HepG2 (cell line): ENCODE results near the gene IRS1. TPM values are rescaled to one million over a fixed set of nuclear protein-coding genes. Genes with fewer than 3 reads are reported as not detected.
A peak's percentile ranks its signal among the peaks of the same experiment; 100 is the strongest.

Experiments
- BHLHE40 ChIP-seq: IDR thresholded peaks from 2 replicates; pipeline ENCODE4 v1.6.1; 2011; ENCODE audit warnings: low read length, improper control_type of control experiment
- HIC2 ChIP-seq: sonication (generic); formaldehyde crosslinking; IDR thresholded peaks from 2 replicates; pipeline ENCODE4 v1.9.0; 2022; ENCODE audit warnings: low read depth, missing genetic modification reagents
- MAFF ChIP-seq: IDR thresholded peaks from 2 replicates; pipeline ENCODE4 v1.6.1; 2011; ENCODE audit warnings: low read depth, low read length, improper control_type of control experiment
- PATZ1 ChIP-seq: sonication (generic); formaldehyde crosslinking; IDR thresholded peaks from 2 replicates; pipeline ENCODE4 v1.4.0; 2020; ENCODE audit warnings: missing genetic modification reagents
- PRDM10 ChIP-seq: sonication (generic); formaldehyde crosslinking; IDR thresholded peaks from 2 replicates; pipeline ENCODE4 v1.4.0; 2020; ENCODE audit warnings: low read depth, missing genetic modification reagents
- RORA ChIP-seq: sonication (generic); formaldehyde crosslinking; IDR thresholded peaks from 2 replicates; pipeline ENCODE4 v1.5.0; 2020; ENCODE audit warnings: mild to moderate bottlenecking, missing genetic modification reagents, moderate library complexity
- SOX6 ChIP-seq, 2 experiments: fragments of 450-650 bp in 1 of 2; sonication (generic) in 1 of 2; formaldehyde crosslinking in 1 of 2; IDR thresholded peaks; 2 replicates each; pipeline versions ENCODE4 v1.4.0 to v1.6.1; 2017 to 2020; ENCODE audit warnings: antibody characterized with exemption in 1 of 2, mild to moderate bottlenecking in 1 of 2, missing genetic modification reagents in 1 of 2
- SP1 ChIP-seq, 2 experiments: fragments of 450-650 bp in 1 of 2; sonication (generic) in 1 of 2; formaldehyde crosslinking in 1 of 2; IDR thresholded peaks; 2 replicates each; pipeline versions ENCODE4 v1.4.0 to v1.6.1; 2016 to 2020; ENCODE audit warnings: missing genetic modification reagents in 1 of 2
- SP2 ChIP-seq: sonication (generic); formaldehyde crosslinking; IDR thresholded peaks from 2 replicates; pipeline ENCODE4 v1.5.1; 2020; ENCODE audit warnings: mild to moderate bottlenecking, missing genetic modification reagents
- XBP1 ChIP-seq: sonication (generic); formaldehyde crosslinking; IDR thresholded peaks from 2 replicates; pipeline ENCODE4 v1.5.0; 2020; ENCODE audit warnings: missing genetic modification reagents
- ZFYVE20 ChIP-seq: sonication (generic); formaldehyde crosslinking; IDR thresholded peaks from 2 replicates; pipeline ENCODE4 v1.8.0; 2023; ENCODE audit warnings: low read depth, mild to moderate bottlenecking, moderate library complexity, missing genetic modification reagents, borderline replicate concordance
- ZNF549 ChIP-seq: sonication (generic); formaldehyde crosslinking; IDR thresholded peaks from 2 replicates; pipeline ENCODE4 v1.5.0; 2020; ENCODE audit warnings: missing genetic modification reagents
- ZNF562 ChIP-seq: sonication (generic); formaldehyde crosslinking; IDR thresholded peaks from 2 replicates; pipeline ENCODE4 v1.8.0; 2022; ENCODE audit warnings: missing genetic modification reagents, borderline replicate concordance
- ZNF784 ChIP-seq: sonication (generic); formaldehyde crosslinking; IDR thresholded peaks from 2 replicates; pipeline ENCODE4 v1.5.1; 2020; ENCODE audit warnings: missing genetic modification reagents, mild to moderate bottlenecking, borderline replicate concordance
- ZNF83 ChIP-seq: sonication (generic); formaldehyde crosslinking; IDR thresholded peaks from 2 replicates; pipeline ENCODE4 v1.4.0; 2020; ENCODE audit warnings: missing genetic modification reagents, mild to moderate bottlenecking, borderline replicate concordance
- polyA plus RNA-seq, 8 experiments: library from polyadenylated mRNA; depleted of rRNA in 3 of 8; stranded (reverse) in 7 of 8; unstranded in 1 of 8; fragments of >200 nt; fragmentation: Illumina TruSeq in 4 of 8; extraction: Trizol in 4 of 8; gene quantifications; 2 replicates each; pipeline versions ENCODE4 v1.2.1 to v1.2.3, GENCODE V29; 2011 to 2016; ENCODE audit warnings: low read depth in 4 of 8, missing spikeins in 1 of 8, mixed read lengths in 1 of 8; ENCODE audit not compliant: insufficient read depth in 1 of 8
- total RNA-seq, 5 experiments: library from RNA; depleted of rRNA; stranded (reverse); fragments of >200 nt; fragmentation: Illumina TruSeq; extraction: Trizol; gene quantifications; 2 replicates each; pipeline ENCODE4 v1.2.3, GENCODE V29; 2016; ENCODE audit warnings: low read depth in 1 of 5
- TF ChIP-seq, protein P1 (sequence below): sonication (generic); formaldehyde crosslinking; IDR thresholded peaks from 2 replicates; pipeline ENCODE4 v1.4.0; 2020; ENCODE audit warnings: missing genetic modification reagents

IRS1 gene
- total and polyA plus RNA-seq, 2 of the 13 experiments (the other 11 are each of a cell fraction or from before 2014, with no cell fraction given) = 8.7 to 9.0 TPM

- TF ChIP-seq, protein P1, sequence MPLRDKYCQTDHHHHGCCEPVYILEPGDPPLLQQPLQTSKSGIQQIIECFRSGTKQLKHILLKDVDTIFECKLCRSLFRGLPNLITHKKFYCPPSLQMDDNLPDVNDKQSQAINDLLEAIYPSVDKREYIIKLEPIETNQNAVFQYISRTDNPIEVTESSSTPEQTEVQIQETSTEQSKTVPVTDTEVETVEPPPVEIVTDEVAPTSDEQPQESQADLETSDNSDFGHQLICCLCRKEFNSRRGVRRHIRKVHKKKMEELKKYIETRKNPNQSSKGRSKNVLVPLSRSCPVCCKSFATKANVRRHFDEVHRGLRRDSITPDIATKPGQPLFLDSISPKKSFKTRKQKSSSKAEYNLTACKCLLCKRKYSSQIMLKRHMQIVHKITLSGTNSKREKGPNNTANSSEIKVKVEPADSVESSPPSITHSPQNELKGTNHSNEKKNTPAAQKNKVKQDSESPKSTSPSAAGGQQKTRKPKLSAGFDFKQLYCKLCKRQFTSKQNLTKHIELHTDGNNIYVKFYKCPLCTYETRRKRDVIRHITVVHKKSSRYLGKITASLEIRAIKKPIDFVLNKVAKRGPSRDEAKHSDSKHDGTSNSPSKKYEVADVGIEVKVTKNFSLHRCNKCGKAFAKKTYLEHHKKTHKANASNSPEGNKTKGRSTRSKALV = no peak
- TF ChIP-seq ZNF784 = no peak
- no peak for TF ChIP-seq XBP1 (CRISPR knock-in tag)
- no peak for TF ChIP-seq MAFF
- no peak for TF ChIP-seq SOX6 (IDR thresholded peaks at IDR 0.05)
- TF ChIP-seq SOX6 (CRISPR knock-in tag; IDR thresholded peaks at IDR 0.05) = peak; percentile 67; the same call in 1 of the 2 replicates
- TF ChIP-seq ZNF83 (CRISPR knock-in tag) = no peak
- no peak for TF ChIP-seq PRDM10
- TF ChIP-seq ZNF562 (CRISPR knock-in tag) = no peak
- TF ChIP-seq HIC2 (CRISPR knock-in tag) = no peak
- TF ChIP-seq RORA (CRISPR knock-in tag) = no peak
- TF ChIP-seq SP2 (CRISPR knock-in tag) = no peak
- TF ChIP-seq BHLHE40 = no peak
- TF ChIP-seq PATZ1 (CRISPR knock-in tag) = no peak
- TF ChIP-seq SP1 (IDR thresholded peaks at IDR 0.05) = no peak
- TF ChIP-seq SP1 (CRISPR knock-in tag; IDR thresholded peaks at IDR 0.05) = no peak
- no peak for TF ChIP-seq ZFYVE20
- no peak for TF ChIP-seq ZNF549
Observed at GRCh38 chr2:226740039-226740648, 59.5 kb downstream of the IRS1 start (continued).
